Stimulated activated CD4-positive, alpha-beta T cell treated with anti-CD3 and anti-CD28 coated beads, TNF-alpha, amount 100 ng/mL, for 1 hour (primary cell): ENCODE measurements around the gene MLLT1.

Source experiments
- DNase-seq, 3 donors: peaks; one replicate each; pipeline ENCODE4 v3.0.0-alpha.2; 2020; ENCODE audit warnings: low read depth in 3 of 3, low spot score in 1 of 3

MLLT1 gene

DNA sequence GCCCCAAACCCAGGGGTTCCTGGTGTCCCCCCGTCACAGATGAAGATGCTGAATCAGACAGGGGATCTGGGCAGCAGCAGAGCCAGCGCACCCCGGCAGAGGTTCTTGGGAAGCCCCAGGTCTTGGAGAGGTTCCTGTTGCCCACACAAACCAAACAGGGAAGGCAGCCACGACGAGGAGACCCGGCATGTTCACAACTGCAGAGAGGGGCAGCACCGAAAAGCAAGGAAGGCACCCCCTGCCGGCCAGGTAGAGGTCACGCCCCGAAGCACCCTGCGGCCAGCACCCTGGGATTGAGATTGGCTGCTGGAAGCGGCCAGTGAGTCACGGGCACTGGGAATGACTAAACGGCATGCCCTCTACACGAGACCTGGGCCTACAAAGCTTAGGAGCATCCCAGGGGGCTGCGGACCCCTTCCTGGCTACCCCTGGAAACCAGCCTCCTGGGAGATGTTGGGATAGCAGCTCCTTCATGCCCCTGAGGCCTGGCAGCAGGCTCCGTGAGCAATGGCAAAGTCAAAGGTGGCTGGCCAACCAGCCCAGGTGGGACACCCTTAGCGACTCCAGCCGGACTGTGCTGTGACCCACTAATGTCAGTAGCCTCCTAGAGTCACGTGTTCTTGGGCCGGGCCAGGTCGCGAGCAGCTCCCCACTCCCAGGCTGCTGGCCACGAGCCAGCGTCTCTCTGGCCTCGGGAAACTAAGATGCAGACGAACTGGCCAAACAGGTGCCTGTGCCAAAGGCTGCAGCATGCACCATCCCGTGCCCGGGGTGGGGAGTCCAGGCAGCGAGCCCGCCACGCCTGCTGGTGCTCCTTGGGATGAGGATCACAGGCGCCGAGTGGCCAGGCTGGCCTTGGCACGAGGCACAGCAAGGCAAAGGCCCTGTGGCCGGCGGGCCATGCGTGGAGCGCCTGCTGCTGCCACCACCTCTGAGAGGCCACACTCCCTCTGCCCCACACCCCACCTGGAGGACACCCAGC lies 43.2 kb downstream of the MLLT1 start:
- DNase-seq = no peak

DNA sequence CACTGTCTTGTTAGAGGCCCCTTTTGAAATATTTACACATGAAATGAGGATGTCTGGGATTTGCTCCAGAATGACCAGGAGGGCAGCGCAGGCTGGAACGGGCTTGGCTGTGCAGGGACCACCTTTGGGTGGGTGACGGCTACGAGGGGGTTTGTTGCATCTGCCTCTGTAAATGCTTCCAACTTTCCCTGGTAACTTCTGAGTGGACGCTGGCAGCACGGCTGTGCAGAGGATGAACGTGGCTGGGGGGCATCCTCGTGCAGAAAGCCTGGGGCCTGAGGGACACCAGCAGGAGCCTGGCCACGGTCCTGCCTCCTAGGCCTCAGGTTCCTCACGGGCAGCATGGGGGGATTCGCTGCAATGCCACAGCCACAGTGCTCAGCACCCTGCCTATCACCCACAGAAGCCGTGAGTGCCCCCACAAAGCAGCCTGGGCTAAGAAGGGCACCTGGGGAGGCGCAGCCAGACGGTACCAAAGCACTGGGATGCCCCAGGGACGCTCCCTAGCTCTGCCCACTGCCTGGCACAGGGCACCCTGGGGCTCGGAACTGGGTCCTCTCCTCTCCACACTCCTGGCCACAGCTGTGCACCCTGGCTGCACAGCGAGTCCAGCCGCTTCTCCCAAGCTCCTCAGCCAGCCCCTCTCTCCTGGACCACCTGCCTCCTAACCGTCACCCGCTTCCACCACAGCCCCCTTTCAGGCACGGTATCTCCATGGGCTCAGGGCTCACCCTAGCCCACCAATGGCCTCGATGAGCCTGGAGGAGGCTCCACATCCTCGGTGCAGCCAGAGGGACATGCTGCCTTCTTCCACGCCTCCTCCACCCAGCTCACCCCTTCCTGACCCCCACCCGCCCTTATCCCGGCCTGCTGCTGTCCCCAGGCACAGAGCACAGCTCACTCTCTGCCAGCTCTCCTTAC lies 44.5 kb downstream of the MLLT1 start:
- DNase-seq = no peak

DNA sequence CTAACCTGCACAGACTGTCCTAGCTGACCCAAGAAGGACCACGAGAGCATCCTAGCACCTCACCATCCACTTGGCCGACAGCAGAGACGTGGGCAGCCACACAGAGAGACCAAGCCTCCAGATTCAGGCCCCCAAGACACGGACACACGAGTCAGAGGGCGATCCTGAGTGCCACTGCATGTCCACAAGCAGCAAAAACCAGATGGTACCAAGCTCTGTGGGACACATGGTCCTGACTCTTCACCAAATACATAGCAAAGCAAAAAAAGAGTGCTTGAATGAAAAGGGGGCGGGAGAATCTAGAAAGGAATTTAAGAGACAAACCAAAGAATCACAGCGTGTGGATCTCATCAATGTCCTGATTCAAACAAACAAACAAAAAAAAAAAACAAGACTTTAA lies 45.2 kb downstream of the MLLT1 start:
- no peak for DNase-seq

DNA sequence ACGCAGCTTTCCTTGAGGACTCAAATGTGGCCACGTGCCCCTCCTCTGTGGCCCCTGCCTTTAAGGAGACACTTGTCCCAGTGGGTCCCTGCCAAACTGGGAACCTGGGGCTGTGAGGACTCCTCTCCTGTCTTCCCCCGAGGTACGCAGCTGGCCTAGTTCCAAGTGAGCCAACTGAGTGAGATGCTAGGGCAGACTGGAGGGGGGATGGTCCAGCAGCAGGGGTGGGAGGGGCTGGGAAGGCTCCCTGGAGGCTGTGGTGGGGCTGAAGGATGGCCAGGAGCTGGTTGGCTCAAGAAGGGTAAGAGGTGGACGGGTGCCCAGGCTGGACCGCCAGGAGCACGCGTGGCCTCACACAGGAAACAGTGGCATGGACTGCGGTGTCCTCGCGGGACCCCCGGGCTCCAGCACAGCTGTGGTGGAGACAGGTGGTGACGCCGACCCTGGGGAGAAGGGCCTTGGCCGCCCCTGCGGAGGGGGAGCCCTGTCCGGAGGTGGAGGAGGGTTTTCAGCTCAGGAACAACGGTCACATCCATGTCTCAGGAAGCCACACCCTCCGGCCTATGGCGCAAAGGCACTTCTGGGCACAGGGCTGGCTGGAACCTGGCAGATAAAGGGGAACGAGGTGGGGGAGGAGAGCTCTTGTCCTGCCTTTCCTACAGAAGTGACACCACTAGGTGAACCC lies 45.8 kb downstream of the MLLT1 start:
- DNase-seq = no peak

DNA sequence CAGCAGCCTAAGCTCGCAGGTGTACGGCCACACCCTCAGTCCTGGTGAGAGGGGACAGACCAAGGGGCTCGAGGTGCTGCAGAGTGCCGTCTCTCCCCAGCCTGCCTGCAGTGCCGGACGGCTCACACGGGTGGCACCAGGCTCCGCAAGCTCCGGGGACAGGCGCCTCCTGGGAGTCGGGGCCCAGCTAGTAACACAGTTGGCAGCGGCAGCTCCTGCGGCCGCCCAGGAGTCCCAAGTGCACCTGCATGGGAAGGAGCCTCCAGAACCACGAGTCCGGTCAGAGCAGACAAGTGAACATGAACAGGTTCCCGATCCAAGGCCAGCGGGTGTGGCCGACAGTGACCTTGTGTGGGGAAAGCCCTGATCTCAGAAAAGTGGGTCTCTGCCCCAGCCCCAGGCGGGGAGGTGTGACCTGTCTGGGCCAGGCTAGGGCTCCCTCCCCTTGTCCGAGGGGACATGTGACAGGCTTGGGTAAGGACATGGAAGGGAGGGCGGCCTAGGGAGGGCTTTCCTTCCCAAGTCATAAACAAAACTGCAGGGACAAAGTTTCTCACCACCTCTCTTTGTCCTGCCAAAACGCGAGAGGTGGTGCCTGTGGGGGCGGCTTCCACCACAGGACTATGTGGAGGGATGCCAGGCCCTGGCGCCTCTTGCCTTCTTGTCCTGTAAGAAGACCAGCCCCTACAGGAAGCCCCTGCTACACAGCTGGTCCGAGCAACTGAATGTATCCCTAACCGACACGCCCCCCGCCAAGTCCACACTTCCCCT lies 46.5 kb downstream of the MLLT1 start:
- DNase-seq = no peak

GRCh38 chr19:6232601-6233055 lies 47.1 kb downstream of the MLLT1 start:
- no peak for DNase-seq

GRCh38 chr19:6230991-6231448 lies 48.8 kb downstream of the MLLT1 start:
- no peak for DNase-seq

- no peak for DNase-seq
Measured at GRCh38 chr19:6229951-6230712, 49.6 kb downstream of the MLLT1 start.

DNA sequence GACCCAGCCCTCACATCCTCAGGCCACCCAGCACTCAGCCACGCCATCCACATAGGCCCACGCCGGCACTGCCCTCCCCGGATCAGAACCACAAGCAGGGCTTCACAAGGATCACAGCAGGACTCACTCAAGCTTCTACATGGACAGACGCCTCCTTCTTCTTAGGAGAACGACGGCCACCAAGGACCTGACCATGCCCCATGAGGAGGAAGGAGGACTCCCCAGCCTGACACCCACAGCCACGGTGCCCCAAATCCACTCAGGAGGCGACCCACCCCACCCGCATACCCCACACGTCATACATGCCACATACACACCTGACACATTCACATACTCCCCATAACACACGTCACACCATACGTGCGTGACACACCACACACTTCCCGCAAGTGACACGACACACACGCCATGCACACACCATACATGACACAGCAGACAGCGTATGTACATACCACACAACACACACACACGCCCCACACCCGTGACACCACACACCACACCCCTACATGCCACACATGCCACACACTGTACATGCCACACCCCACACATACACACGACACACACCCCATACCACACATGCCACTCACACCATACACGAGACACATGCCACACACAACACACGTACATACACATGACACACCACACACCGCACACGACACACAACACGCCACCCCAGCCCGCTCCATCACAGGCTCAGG lies 50.4 kb downstream of the MLLT1 start:
- DNase-seq = no peak

GRCh38 chr19:6228551-6229215 lies 51.1 kb downstream of the MLLT1 start:
- DNase-seq = no peak

DNA sequence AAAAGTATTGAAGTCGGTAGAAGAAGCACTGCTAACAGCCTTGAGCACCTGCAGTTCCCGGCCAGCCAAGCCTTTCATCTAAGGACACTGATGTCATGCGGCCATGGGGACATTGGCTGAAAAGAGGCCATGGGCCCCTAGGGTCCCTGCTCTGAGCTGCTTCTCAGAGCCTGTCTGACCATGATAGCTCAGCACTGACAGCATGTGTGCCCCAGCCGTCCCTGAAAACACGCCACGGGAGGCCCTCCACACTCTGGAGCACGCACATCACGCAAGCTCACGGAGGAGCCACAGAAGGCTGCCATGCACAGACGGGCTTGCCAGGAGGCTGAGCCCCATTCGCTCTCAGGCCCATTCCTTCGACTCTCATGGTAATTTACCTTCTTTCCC lies 51.8 kb downstream of the MLLT1 start:
- no peak for DNase-seq

DNA sequence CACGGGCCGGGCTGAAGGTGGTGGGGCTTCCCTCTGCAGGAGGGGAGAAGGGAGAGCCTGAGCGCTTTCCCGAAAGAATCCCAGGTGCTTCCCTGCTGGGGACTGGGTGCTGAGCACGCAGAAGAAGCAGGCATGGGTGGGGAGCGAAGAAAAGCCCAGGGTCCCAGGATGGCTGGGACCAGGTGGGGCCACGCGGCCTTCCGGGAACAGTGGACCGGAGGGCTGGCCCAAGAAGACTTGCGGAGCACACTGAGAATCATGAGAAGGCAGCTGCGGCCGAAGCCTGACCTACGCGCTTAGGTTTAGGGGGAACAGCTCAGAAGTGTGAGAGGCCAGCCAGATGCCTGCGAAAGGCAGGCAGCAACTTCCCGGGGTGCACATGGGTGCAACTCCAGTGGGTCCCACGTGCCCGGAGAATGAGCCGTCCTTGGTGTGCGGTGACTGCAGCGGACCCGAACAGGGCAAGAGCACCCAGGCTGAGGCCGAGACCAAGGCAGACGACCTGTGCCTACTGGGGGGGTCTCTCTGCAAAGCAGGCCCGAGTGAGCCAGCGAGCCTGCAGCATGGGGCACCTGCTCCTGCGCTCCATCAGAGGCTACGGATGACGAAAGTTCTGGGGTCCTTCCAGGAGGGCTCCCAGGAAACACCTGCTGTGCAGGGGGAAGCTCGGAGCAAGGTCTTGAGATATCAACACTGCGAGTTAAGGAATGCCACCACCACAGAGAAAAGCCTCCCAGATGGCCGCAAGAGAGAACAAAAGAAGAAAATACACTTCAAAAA lies 52.4 kb downstream of the MLLT1 start:
- no peak for DNase-seq

DNA sequence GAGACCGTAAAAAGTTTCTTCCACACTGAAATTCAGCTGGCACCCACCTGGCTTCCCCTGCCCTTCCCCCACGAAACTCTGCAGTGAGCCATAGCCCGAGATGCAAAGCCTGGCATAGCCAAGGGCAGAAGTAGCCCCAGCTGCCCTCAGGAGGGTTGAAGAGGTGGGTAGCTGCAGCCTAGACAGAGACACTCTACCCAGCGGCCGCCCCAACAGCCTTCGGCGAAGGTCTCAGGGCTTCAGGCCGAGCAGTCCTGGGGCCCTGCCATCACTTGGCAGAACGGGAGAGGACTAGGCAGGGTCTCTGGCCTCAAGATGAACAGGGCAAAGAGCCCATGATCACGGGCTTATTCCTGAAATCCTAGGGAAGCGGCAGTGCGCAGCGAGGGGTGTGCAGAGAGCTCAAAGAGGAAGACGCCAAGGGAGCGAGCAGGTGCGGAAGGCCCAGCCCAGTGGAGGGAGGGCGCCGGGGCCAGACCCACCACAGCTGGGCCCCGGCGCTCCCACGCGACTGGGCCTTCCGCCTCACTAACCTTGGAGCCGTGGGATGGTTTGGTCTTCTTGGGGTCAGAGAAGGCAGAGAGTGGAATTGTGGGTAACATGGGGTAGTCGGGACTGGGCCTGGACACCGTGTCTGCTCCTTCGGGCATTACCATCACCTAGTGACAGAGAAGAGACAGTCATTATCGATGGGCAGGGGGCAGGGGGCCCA lies 53.2 kb downstream of the MLLT1 start:
- no peak for DNase-seq

GRCh38 chr19:6226012-6226411 lies 53.8 kb downstream of the MLLT1 start:
- no peak for DNase-seq

DNA sequence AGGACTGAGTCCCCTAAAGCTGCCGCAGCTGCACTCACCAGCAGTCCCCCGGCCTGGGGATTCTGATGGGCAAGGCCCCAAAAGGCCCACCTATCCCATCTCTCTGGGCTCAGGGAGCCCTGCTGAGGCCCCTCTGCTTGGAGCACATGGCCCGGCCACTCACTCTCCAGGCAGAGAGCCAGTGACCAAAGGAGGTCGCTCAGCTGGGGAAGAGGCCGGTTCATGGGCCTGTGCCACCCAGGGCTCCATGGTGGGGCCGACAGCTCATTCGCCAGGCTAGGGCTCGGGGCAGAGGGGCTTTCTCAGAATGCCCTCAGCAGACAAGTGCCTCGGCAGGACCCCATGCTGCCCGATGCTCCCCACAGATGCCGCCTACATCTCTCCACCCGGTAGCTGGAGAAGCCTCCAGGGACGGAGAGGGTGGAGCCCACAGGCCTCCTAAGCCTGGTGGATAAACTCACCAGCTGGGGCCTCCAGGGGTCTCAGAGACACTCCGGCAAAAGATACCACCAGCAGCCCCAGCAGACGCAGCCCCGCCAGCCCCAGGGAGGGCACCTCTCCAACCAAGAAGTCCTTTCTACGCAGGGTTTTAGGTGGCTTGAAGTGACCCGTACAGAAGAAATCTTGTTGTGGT lies 54.4 kb downstream of the MLLT1 start:
- DNase-seq = no peak

DNA sequence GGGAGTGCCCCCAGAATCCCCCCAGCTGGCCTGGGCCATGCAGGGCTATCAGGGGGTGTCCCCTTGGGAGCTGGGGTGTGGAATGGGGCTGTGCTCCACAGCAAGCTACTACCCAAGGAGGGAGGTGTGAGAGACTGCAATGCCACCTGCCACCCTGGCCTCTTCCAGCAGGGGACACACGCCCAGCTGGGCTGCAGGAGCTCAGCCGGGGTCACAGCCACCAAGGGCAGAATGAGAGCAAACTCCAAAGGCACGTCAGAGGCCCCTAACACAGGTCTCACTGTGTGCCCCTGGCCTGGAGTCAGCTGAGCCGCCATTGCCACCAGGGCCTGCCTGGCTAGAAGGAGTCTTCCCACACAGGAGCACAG lies 55.5 kb downstream of the MLLT1 start:
- DNase-seq = no peak
